ENCODE data around the gene CFLAR.

DNA sequence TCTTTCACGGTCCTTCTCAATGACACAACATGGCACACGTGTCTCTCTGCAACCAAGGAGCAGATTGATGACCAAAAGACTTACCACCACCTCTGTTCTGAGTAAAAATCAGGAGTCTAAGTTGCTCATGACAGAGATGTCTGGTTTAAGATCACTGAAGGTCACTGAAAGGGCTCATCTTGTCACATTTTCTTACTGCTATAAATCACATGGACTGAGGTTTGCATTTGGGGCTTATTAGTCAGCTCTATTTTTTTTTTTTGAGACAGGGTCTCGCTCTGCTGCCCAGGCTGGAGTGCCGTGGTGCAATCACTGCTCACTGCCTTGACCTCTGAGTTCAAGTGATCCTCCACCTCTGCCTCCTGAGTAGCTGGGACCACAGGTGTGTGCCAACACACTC lies 19.4 kb downstream of the CFLAR start:
- TF ChIP-seq CTCF (IDR thresholded peaks at IDR 0.05) (no peak), POLR2A (IDR thresholded peaks at IDR 0.05) (no peak)

Data from Peyer's patch (tissue), 4 donors.